ENCODE measurements around the gene NINL. TPM values are rescaled to one million over a fixed set of nuclear protein-coding genes. Genes with fewer than 3 reads are reported as not detected.

NINL gene
- total RNA-seq, 4 donors from 2014 or later, result 4.0 to 16.5 (median 7.9) TPM

DNA sequence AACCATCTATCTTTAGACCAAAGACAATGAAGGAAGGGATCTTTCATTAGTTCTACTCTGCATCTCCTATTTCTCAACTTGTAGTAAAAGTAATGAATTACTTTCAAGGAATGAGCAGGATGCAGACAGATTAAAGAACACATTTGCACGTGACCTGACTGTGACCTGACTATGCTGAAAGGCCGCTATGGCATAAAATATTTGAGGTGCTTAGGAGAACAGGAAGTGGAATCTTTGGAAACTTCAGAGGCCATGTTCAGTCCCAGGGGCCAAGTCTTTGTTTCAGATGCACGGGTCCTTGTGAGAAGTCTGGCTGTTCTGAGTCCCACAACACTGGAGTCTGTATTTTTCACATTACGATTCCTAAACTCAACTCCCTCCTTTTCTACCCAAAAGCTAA is 41.0 kb downstream of the NINL start:
- Histone ChIP-seq H3K4me1 (peaks cover 0 to 27% (median 0%) of the 10 kb centered on the region in 4 donors), H3K4me3 (no peak overlapping the region), H3K9me3 (no peaks in the 10 kb centered on the region), H3K27ac (no peak overlapping the region), H3K36me3 (no peaks in the 10 kb centered on the region), H3K27me3 (no peaks in the 10 kb centered on the region)
- no peak for DNase-seq
- TF ChIP-seq, protein P1, sequence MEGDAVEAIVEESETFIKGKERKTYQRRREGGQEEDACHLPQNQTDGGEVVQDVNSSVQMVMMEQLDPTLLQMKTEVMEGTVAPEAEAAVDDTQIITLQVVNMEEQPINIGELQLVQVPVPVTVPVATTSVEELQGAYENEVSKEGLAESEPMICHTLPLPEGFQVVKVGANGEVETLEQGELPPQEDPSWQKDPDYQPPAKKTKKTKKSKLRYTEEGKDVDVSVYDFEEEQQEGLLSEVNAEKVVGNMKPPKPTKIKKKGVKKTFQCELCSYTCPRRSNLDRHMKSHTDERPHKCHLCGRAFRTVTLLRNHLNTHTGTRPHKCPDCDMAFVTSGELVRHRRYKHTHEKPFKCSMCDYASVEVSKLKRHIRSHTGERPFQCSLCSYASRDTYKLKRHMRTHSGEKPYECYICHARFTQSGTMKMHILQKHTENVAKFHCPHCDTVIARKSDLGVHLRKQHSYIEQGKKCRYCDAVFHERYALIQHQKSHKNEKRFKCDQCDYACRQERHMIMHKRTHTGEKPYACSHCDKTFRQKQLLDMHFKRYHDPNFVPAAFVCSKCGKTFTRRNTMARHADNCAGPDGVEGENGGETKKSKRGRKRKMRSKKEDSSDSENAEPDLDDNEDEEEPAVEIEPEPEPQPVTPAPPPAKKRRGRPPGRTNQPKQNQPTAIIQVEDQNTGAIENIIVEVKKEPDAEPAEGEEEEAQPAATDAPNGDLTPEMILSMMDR (IDR thresholded peaks at IDR 0.05), result no peak
- TF ChIP-seq POLR2A (IDR thresholded peaks at IDR 0.05), result no peak

DNA sequence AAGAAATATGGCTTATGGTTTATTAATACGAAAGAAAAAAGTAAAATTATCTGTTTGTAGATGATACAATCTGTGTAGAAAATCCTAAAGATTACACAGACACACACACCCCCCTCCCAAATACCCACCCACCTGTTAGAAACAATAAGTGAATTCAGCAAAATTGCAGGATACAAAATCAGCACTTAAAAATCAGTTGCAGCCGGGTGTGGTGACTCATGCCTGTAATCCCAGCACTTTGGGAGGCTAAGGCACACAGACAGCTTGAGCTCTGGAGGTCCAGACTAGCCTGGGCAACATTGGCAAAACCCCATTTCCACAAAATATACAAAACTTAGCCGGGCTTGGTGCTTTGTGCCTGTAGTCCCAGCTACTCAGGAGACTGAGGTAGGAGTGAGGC is 42.3 kb downstream of the NINL start:
- H3K4me1 ChIP-seq, result peaks cover 0 to 28% (median 0%) of the 10 kb centered on the region in 4 donors
- no peak for DNase-seq
- no peak overlapping the region for H3K27ac ChIP-seq
- no peak overlapping the region for H3K4me3 ChIP-seq
- H3K36me3 ChIP-seq, result no peaks in the 10 kb centered on the region
- no peaks in the 10 kb centered on the region for H3K9me3 ChIP-seq
- TF ChIP-seq POLR2A (IDR thresholded peaks at IDR 0.05), result no peak
- TF ChIP-seq, protein P1 (IDR thresholded peaks at IDR 0.05), result no peak
- H3K27me3 ChIP-seq, result no peaks in the 10 kb centered on the region

DNA sequence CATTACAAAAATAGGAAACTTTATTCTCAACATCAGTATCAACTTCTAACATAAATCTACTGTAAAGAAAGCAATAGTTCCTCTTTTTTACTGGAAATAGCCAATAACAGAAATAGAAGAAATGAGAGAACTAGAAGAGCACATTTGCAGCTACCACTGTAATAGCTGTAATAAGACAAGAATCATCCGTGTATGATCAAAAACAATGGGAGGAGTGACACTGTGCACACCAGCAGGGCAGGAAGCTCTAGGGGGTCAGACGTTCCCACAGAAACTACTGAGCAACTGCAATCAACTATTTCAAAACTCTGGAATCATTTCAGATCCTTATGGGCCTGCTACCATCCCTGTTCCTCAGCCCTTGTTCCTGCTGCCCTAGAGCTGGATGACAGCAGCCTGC is 43.7 kb downstream of the NINL start:
- TF ChIP-seq, protein P1 (IDR thresholded peaks at IDR 0.05), result no peak
- H3K4me3 ChIP-seq, result no peak overlapping the region
- H3K36me3 ChIP-seq, result no peaks in the 10 kb centered on the region
- no peak for DNase-seq
- H3K4me1 ChIP-seq, result peaks cover 0 to 28% (median 0%) of the 10 kb centered on the region in 4 donors
- H3K27me3 ChIP-seq, result no peaks in the 10 kb centered on the region
- H3K27ac ChIP-seq, result no peak overlapping the region
- no peaks in the 10 kb centered on the region for H3K9me3 ChIP-seq

DNA sequence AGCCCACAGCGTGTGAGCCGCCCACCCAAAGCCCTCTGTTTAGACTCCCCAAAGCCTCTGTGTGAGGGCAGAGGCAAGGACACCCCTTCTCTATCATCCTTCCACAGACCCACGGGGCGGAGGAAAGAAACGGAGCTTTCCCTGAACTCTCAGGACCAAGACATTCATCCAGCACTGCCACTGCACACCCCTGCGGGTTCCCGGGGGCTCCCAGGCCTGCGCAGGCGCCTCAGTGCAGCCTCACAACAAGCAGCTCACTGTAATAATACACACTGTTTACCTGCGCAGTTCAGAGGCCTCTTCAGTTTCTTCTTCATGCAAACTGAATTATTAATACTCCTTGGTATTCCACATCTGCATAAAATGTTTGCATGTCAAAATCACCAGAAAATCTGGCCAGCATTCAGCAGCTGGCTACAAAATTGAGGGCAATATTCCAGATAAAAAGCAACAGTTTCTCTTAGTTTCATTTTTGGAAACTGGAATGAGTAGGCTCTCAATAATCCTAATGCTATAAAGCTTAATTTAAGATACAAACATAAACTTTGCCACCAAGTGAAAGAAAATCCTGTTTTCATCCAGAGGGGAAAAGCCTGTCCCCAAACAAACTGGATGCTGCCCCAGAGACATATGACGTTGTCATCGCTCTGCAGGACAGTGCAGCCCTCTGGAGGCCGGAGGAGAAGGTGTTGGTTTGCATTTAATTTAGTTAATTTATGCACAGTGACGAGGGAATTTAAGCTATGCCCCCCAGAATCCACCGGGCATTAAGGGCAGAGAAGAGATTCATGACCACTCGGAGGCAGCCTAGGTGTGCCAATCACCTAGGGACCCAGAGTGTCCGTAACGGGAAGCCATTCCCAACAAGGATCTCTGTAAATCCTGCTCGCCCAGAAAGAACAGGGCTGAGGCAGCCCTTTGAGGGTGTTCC is 45.3 kb downstream of the NINL start:
- DNase-seq, result peak in 2 of 3 donors; percentile 17 to 57
- peak overlapping the region in 3 of 4 donors; percentile 4 to 48 (median 44) for H3K4me3 ChIP-seq
- no peaks in the 10 kb centered on the region for H3K9me3 ChIP-seq
- H3K36me3 ChIP-seq, result no peaks in the 10 kb centered on the region
- TF ChIP-seq, protein P1 (IDR thresholded peaks at IDR 0.05), result peak in 4 of 6 experiments; percentile 20 to 61 (median 58)
- TF ChIP-seq POLR2A (IDR thresholded peaks at IDR 0.05), result no peak
- peak overlapping the region; percentile 6 to 65 (median 30) for H3K27ac ChIP-seq
- H3K4me1 ChIP-seq, result peaks cover 0 to 28% (median 0%) of the 10 kb centered on the region in 4 donors
- no peaks in the 10 kb centered on the region for H3K27me3 ChIP-seq

DNA sequence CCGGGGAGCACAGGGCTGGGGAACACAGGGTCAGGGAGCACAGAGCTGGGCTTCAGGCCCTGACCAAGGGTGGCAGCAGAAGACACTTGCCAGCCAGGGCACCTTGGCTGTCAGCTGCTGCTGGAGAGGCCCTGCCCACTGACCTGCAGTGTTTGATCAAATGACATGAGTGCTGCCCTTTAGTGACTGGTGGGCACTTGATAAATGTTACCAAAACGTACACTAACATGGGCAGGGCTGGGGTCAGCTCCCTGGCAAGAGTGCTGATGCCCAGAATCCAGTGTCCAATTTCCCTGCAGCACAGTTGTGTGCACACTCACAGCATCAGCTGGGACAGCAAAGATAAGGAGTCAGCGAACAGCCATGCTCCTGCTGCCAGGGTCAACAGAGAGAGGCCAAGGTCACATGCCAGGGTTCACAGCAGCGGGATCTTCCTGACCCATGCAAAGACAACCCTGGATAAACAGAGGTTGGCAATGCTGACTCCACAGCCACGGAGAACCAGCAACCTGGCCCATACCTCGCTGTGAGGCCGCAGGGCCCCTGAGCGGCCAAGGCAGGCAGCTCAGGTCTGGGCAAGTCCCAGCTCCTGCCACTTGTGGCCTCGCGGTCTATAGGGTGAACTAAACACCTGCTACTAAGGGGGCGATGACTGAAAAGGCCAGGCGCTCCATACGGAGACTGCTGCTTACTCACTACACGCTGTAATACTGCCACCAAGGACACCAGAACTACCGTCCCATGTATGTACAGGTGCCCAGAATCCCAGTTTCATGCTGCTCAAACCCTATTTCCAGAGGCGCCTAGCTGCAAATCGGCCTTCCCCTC is 46.3 kb downstream of the NINL start:
- H3K9me3 ChIP-seq, result no peaks in the 10 kb centered on the region
- H3K27me3 ChIP-seq, result no peaks in the 10 kb centered on the region
- peak overlapping the region in 2 of 4 donors; percentile 6 to 65 for H3K27ac ChIP-seq
- TF ChIP-seq, protein P1 (IDR thresholded peaks at IDR 0.05), result no peak
- TF ChIP-seq POLR2A (IDR thresholded peaks at IDR 0.05), result no peak
- no peak for DNase-seq
- peak overlapping the region in 2 of 4 donors; percentile 4 to 48 for H3K4me3 ChIP-seq
- peaks cover 0 to 28% (median 0%) of the 10 kb centered on the region in 4 donors for H3K4me1 ChIP-seq
- no peaks in the 10 kb centered on the region for H3K36me3 ChIP-seq

Data from Peyer's patch (tissue), 4 donors.